Transverse colon (tissue), 4 donors: Measurements from ENCODE around the gene BRF1. TPM values are rescaled to one million over a fixed set of nuclear protein-coding genes. Genes with fewer than 3 reads are reported as not detected.

Experiments
- DNase-seq: peaks from one replicate; pipeline ENCODE4 v3.0.0-alpha.2; 2019
- H3K27ac ChIP-seq, 4 donors: fragments of 200-600 bp; sonication (generic); 2 replicates each; pipeline ENCODE4 v1.5.1; 2016 to 2018; ENCODE audit warnings: inconsistent platforms in 4 of 4
- H3K27me3 ChIP-seq: fragments of 200-600 bp; sonication (generic); 2 replicates; pipeline ENCODE4 v1.5.1; 2017; ENCODE audit warnings: inconsistent platforms
- H3K36me3 ChIP-seq, 4 donors: fragments of 200-600 bp; sonication (generic); 2 replicates each; pipeline ENCODE4 v1.5.1; 2017 to 2019; ENCODE audit warnings: inconsistent platforms in 4 of 4
- H3K4me1 ChIP-seq, 4 donors: fragments of 200-600 bp; sonication (generic); 2 replicates each; pipeline ENCODE4 v1.5.1; 2017 to 2020; ENCODE audit warnings: inconsistent platforms in 4 of 4
- H3K4me3 ChIP-seq, 4 donors: fragments of 200-600 bp; sonication (generic); 1 replicate in 1 of 4; 2 replicates in 3 of 4; pipeline versions ENCODE4 v1.5.1 to v1.6.1; 2017 to 2019; ENCODE audit warnings: inconsistent platforms in 4 of 4
- H3K9me3 ChIP-seq, 2 donors: fragments of 200-600 bp; sonication (generic); 2 replicates each; pipeline ENCODE4 v1.5.1; 2017 to 2019; ENCODE audit warnings: inconsistent platforms in 2 of 2
- EP300 ChIP-seq: sonication (generic); formaldehyde crosslinking; IDR thresholded peaks from one replicate; pipeline ENCODE4 v1.6.1; 2017; ENCODE audit warnings: antibody characterized with exemption, low read depth
- POLR2A ChIP-seq: fragments of 450-650 bp; IDR thresholded peaks from one replicate; pipeline ENCODE4 v1.6.1; 2016; ENCODE audit warnings: antibody characterized with exemption, mild to moderate bottlenecking, moderate library complexity
- POLR2AphosphoS5 ChIP-seq, 3 donors: sonication (generic); formaldehyde crosslinking; IDR thresholded peaks; one replicate each; pipeline ENCODE4 v1.6.1; 2016; ENCODE audit warnings: antibody characterized with exemption in 3 of 3
- WGBS, 2 donors: methylation state at CpG; one replicate each; pipeline ENCODE4 v1.1.5; 2018; ENCODE audit warnings: low coverage in 1 of 2; 5-methylcytosine and 5-hydroxymethylcytosine counted together
- in situ Hi-C, 4 donors: fragments of 200-750 bp; cut with MboI; loops; one replicate each; pipeline versions ENCODE4 v1.15.0 to v1.15.1; 2017; ENCODE audit warnings: low sequenced_read_pairs in 3 of 4, low pct_ligation_motif_present in 1 of 4, low pct_unique_long_range_greater_than_20kb in 1 of 4
- intact Hi-C: fragments of 100-400 bp; cut with DNase I; formaldehyde crosslinking; loops from one replicate; pipeline ENCODE4 v1.15.1; 2023; ENCODE audit warnings: low total_unique reads
- total RNA-seq, 4 donors: library from RNA; depleted of rRNA; stranded (reverse); fragments of >200 nt; gene quantifications; one replicate each; pipeline ENCODE4 v1.1.0, GENCODE V29; 2016
- TF ChIP-seq, protein P1 (sequence below), 5 experiments: fragments of 200-600 bp in 3 of 5; fragments of 450-650 bp in 2 of 5; sonication (generic) in 3 of 5; IDR thresholded peaks; 1 replicate in 2 of 5; 2 replicates in 3 of 5; pipeline ENCODE4 v1.5.1; 2016 to 2017; ENCODE audit warnings: antibody characterized with exemption in 5 of 5, inconsistent platforms in 3 of 5, mild to moderate bottlenecking in 2 of 5, moderate library complexity in 1 of 5

Gene BRF1
- total RNA-seq, 4 donors from 2014 or later = 36.2 to 93.9 (median 62.6) TPM

DNA sequence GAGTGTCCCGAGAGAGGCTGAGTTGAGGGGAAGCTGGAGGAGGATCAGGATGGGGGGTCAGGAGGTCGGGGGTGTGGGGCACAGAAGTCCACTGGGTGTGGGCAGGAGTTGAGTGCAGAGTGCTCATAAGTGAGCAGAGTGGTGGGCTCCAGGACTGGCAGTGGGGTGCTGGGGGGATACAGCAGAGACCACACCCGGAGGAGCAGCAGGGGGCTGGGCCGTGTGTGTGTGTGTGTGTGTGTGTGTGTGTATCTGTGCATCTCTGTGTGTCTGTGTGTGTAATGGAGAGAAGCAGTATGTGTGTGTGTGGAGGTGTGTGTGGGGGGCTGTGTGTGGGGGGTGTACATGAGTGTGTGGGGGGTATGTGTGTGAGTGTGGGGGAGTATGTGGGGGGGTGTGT, 114.8 kb downstream of the BRF1 start:
- in situ Hi-C loops = no loop called here
- Histone ChIP-seq H3K27me3 (peaks cover 35% of the 10 kb centered on the region), H3K9me3 (peaks cover 0 to 4% of the 10 kb centered on the region in 2 donors), H3K4me1 (peaks cover 0 to 6% (median 2%) of the 10 kb centered on the region in 4 donors), H3K4me3 (no peak overlapping the region), H3K27ac (no peak overlapping the region), H3K36me3 (no peaks in the 10 kb centered on the region)
- TF ChIP-seq POLR2A (no peak), POLR2AphosphoS5 (IDR thresholded peaks at IDR 0.05) (no peak), EP300 (no peak)
- TF ChIP-seq, protein P1, sequence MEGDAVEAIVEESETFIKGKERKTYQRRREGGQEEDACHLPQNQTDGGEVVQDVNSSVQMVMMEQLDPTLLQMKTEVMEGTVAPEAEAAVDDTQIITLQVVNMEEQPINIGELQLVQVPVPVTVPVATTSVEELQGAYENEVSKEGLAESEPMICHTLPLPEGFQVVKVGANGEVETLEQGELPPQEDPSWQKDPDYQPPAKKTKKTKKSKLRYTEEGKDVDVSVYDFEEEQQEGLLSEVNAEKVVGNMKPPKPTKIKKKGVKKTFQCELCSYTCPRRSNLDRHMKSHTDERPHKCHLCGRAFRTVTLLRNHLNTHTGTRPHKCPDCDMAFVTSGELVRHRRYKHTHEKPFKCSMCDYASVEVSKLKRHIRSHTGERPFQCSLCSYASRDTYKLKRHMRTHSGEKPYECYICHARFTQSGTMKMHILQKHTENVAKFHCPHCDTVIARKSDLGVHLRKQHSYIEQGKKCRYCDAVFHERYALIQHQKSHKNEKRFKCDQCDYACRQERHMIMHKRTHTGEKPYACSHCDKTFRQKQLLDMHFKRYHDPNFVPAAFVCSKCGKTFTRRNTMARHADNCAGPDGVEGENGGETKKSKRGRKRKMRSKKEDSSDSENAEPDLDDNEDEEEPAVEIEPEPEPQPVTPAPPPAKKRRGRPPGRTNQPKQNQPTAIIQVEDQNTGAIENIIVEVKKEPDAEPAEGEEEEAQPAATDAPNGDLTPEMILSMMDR (IDR thresholded peaks at IDR 0.05) = no peak
- DNase-seq = no peak
- intact Hi-C loops = no loop called here
- WGBS, 2 donors = 25% methylated on average over 4 of the region's 4 CpGs; no CpG with 5 or more reads in 1 of the 2 donors

DNA sequence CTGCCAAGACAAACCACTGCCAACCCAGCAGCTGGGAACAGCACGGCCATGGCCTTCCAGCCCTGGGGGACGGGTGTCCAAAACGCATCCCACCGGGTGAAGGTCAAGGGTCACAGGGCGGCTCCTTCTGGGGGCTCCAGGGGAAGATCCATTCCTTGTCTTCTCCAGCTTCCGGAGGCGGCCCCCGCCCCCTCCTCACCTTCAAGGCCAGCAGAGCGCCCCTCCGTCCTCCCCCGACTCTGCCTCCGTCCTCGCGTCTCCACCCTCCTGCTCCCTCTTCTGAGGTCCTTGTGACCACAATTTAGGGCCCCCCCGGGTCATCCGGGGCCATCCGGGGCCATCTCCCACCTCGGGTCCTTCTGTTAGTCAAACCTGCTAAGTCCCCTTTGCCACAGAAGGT, 115.8 kb downstream of the BRF1 start:
- peaks cover 32% of the 10 kb centered on the region for H3K27me3 ChIP-seq
- in situ Hi-C loops (no loop called here), intact Hi-C loops (no loop called here)
- peaks cover 0 to 4% of the 10 kb centered on the region in 2 donors for H3K9me3 ChIP-seq
- no peaks in the 10 kb centered on the region for H3K36me3 ChIP-seq
- DNase-seq = no peak
- WGBS, 2 donors = 79% methylated on average over 16 of the region's 18 CpGs; no CpG with 5 or more reads in 1 of the 2 donors
- TF ChIP-seq, protein P1 (IDR thresholded peaks at IDR 0.05) = no peak
- no peak for TF ChIP-seq EP300
- TF ChIP-seq POLR2AphosphoS5 (IDR thresholded peaks at IDR 0.05) = no peak
- no peak for TF ChIP-seq POLR2A
- H3K4me3 ChIP-seq = no peak overlapping the region
- peaks cover 6 to 13% (median 8%) of the 10 kb centered on the region in 4 donors for H3K4me1 ChIP-seq
- H3K27ac ChIP-seq = no peak overlapping the region

DNA sequence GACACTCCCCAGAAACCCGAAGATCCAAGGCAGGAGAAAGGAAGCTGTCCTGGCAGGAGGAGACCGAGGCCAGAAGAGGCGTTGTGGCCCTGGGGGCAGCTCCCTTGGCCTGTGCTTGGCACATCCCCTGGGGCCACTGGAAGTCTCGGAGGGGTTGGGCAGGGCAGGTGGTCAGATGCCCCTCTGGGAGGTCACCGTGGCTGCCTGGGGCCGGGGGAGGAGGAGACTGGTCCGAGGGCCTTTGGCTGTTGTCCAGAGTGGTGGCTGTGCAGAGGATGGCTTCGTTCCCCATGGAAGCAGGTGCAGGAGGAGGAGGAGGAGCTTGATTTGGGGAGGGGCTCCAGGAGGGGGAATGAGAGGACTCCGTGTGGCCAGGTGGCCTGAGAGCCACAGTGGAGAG, 116.3 kb downstream of the BRF1 start:
- DNase-seq = no peak
- Histone ChIP-seq H3K9me3 (peaks cover 0 to 4% of the 10 kb centered on the region in 2 donors), H3K4me1 (peaks cover 6 to 15% (median 11%) of the 10 kb centered on the region in 4 donors), H3K4me3 (no peak overlapping the region), H3K27me3 (peaks cover 27% of the 10 kb centered on the region), H3K27ac (no peak overlapping the region), H3K36me3 (no peaks in the 10 kb centered on the region)
- 52 to 60% methylated on average over 1 to 9 of the region's 9 CpGs for WGBS, 2 donors
- TF ChIP-seq POLR2A (no peak), EP300 (no peak), POLR2AphosphoS5 (IDR thresholded peaks at IDR 0.05) (no peak)
- TF ChIP-seq, protein P1 (IDR thresholded peaks at IDR 0.05) = no peak
- intact Hi-C loops (no loop called here), in situ Hi-C loops (no loop called here)

GRCh38 chr14:105182296-105183020, 118.3 kb downstream of the BRF1 start:
- in situ Hi-C loops (no loop called here), intact Hi-C loops (no loop called here)
- Histone ChIP-seq H3K9me3 (no peaks in the 10 kb centered on the region), H3K27me3 (peaks cover 10% of the 10 kb centered on the region), H3K4me1 (peaks cover 6 to 15% (median 11%) of the 10 kb centered on the region in 4 donors), H3K4me3 (no peak overlapping the region), H3K36me3 (no peaks in the 10 kb centered on the region), H3K27ac (no peak overlapping the region)
- TF ChIP-seq POLR2AphosphoS5 (IDR thresholded peaks at IDR 0.05) = no peak
- TF ChIP-seq POLR2A = no peak
- TF ChIP-seq, protein P1 (IDR thresholded peaks at IDR 0.05) = no peak
- no peak for TF ChIP-seq EP300
- 82% methylated on average over 23 of the region's 25 CpGs; no CpG with 5 or more reads in 1 of the 2 donors for WGBS, 2 donors
- DNase-seq = no peak
